ENCODE results near the gene TSC22D4.

DNA sequence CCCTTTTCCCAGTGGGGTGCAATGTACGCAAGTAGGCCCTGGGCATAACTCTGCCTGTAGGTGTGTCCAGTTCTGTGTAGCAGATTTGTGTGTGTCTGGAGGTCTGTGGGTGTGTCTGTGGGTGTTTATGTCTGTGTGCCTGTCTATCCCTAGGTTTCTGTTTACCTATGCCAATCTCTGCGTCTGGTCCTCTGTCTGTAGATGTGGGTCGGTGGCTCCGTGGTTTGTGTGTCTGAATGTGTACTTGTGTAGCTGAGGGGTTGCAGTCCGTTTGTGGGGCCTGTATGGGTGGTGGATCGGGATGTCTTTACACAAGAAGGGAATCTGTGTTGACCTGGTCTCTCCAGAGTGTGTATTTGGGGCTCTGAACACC lies 5.6 kb upstream of the TSC22D4 start:
- TF ChIP-seq, protein P1, sequence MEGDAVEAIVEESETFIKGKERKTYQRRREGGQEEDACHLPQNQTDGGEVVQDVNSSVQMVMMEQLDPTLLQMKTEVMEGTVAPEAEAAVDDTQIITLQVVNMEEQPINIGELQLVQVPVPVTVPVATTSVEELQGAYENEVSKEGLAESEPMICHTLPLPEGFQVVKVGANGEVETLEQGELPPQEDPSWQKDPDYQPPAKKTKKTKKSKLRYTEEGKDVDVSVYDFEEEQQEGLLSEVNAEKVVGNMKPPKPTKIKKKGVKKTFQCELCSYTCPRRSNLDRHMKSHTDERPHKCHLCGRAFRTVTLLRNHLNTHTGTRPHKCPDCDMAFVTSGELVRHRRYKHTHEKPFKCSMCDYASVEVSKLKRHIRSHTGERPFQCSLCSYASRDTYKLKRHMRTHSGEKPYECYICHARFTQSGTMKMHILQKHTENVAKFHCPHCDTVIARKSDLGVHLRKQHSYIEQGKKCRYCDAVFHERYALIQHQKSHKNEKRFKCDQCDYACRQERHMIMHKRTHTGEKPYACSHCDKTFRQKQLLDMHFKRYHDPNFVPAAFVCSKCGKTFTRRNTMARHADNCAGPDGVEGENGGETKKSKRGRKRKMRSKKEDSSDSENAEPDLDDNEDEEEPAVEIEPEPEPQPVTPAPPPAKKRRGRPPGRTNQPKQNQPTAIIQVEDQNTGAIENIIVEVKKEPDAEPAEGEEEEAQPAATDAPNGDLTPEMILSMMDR (IDR thresholded peaks at IDR 0.05) = no peak
- TF ChIP-seq POLR2A (IDR thresholded peaks at IDR 0.05) = no peak

Data from lower leg skin (tissue), 3 donors.